Left lung (tissue), 10 donors: Measurements from ENCODE around the gene PHLDB2. TPM values are rescaled to one million over a fixed set of nuclear protein-coding genes. Genes with fewer than 3 reads are reported as not detected.
"Not testable (repeated sequence)": the region's sequence is repeated elsewhere in the genome, so short reads cannot be mapped to it uniquely, and the experiment has no call there.

Experiments
- ATAC-seq: fragments of 200-7000 bp; cut with Tn5 transposase; one replicate; pipeline ENCODE4 v1.9.1; 2020; ENCODE audit warnings: moderate library complexity
- DNase-seq, 4 donors: peaks; one replicate each; pipeline ENCODE4 v3.0.0-alpha.2; 2013 to 2020
- H3K27ac ChIP-seq, 2 donors: fragments of 200-600 bp; sonication (generic) in 1 of 2; one replicate each; pipeline versions ENCODE4 v1.5.0 to v1.8.0; 2020 to 2021
- H3K27me3 ChIP-seq, 2 donors: fragments of 200-600 bp; sonication (generic) in 1 of 2; one replicate each; pipeline versions ENCODE4 v1.5.0 to v1.8.0; 2020 to 2021
- H3K36me3 ChIP-seq, 2 donors: fragments of 200-600 bp; sonication (generic) in 1 of 2; one replicate each; pipeline versions ENCODE4 v1.5.0 to v1.8.0; 2020 to 2021
- H3K4me1 ChIP-seq, 2 donors: fragments of 200-600 bp; one replicate each; pipeline ENCODE4 v1.8.0; 2021
- H3K4me3 ChIP-seq, 2 donors: fragments of 200-600 bp; sonication (generic) in 1 of 2; one replicate each; pipeline versions ENCODE4 v1.5.0 to v1.8.0; 2020 to 2021; ENCODE audit warnings: mild to moderate bottlenecking in 1 of 2
- H3K9me3 ChIP-seq, 2 donors: fragments of 200-600 bp; sonication (generic) in 1 of 2; one replicate each; pipeline versions ENCODE4 v1.5.0 to v1.8.0; 2020 to 2021
- intact Hi-C, 2 donors: fragments of 100-400 bp; cut with DNase I; formaldehyde crosslinking; loops; one replicate each; pipeline versions ENCODE4 v1.11.2 to v1.14.2; 2022
- polyA plus RNA-seq, 6 donors: library from polyadenylated mRNA; unstranded; fragments of 120-200 nt; gene quantifications; one replicate each; pipeline ENCODE4 v1.2.1, GENCODE V29; 2013; ENCODE audit not compliant: insufficient read length in 6 of 6
- total RNA-seq, 2 donors: library from RNA; stranded (reverse); fragmentation: NEBNext Ultra II Directional; extraction: Animal tissue kit (Norgen Biotek cat#: 25700); gene quantifications; one replicate each; pipeline ENCODE4 v1.2.1, GENCODE V29; 2021
- TF ChIP-seq, protein P1 (sequence below), 2 donors: fragments of 200-600 bp; sonication (generic) in 1 of 2; IDR thresholded peaks; one replicate each; pipeline versions ENCODE4 v1.5.0 to v1.8.0; 2021; ENCODE audit warnings: antibody characterized with exemption in 2 of 2
- donor health status: DM: no; HTN: yes; CAD: no.
- donor health status: DM: no; HTN: no; CAD: no.

PHLDB2 gene
- total and polyA plus RNA-seq, 8 donors: 38.0 to 71.0 (median 51.7) TPM

GRCh38 chr3:111813441-111813840, 45.6 kb upstream of the PHLDB2 start:
- Histone ChIP-seq H3K4me1 (no peaks in the 10 kb centered on the region), H3K27ac (no peak overlapping the region), H3K27me3 (no peaks in the 10 kb centered on the region), H3K36me3 (no peaks in the 10 kb centered on the region), H3K4me3 (no peak overlapping the region), H3K9me3 (peaks cover 0 to 5% of the 10 kb centered on the region in 2 donors)
- DNase-seq (no peak), ATAC-seq (no peak)
- intact Hi-C loops: no loop called here
- TF ChIP-seq, protein P1, sequence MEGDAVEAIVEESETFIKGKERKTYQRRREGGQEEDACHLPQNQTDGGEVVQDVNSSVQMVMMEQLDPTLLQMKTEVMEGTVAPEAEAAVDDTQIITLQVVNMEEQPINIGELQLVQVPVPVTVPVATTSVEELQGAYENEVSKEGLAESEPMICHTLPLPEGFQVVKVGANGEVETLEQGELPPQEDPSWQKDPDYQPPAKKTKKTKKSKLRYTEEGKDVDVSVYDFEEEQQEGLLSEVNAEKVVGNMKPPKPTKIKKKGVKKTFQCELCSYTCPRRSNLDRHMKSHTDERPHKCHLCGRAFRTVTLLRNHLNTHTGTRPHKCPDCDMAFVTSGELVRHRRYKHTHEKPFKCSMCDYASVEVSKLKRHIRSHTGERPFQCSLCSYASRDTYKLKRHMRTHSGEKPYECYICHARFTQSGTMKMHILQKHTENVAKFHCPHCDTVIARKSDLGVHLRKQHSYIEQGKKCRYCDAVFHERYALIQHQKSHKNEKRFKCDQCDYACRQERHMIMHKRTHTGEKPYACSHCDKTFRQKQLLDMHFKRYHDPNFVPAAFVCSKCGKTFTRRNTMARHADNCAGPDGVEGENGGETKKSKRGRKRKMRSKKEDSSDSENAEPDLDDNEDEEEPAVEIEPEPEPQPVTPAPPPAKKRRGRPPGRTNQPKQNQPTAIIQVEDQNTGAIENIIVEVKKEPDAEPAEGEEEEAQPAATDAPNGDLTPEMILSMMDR (IDR thresholded peaks at IDR 0.05): no peak

- intact Hi-C loops: no loop called here
- TF ChIP-seq, protein P1 (IDR thresholded peaks at IDR 0.05): no peak
- no peaks in the 10 kb centered on the region for H3K4me1 ChIP-seq
- H3K36me3 ChIP-seq: no peaks in the 10 kb centered on the region
- DNase-seq (no peak), ATAC-seq (no peak)
- H3K4me3 ChIP-seq: no peak overlapping the region
- no peak overlapping the region for H3K27ac ChIP-seq
- no peaks in the 10 kb centered on the region for H3K27me3 ChIP-seq
- peaks cover 0 to 7% of the 10 kb centered on the region in 2 donors for H3K9me3 ChIP-seq
These were observed 45.1 kb upstream of the PHLDB2 start for GRCh38 chr3:111813979-111814378.

- peaks cover 0 to 26% of the 10 kb centered on the region in 2 donors for H3K9me3 ChIP-seq
- DNase-seq, intact Hi-C loops, H3K4me3 ChIP-seq, H3K27me3 ChIP-seq, H3K27ac ChIP-seq, H3K36me3 ChIP-seq, ATAC-seq, H3K4me1 ChIP-seq: not testable (repeated sequence)
These were observed 42.3 kb upstream of the PHLDB2 start for GRCh38 chr3:111816771-111817170.

- TF ChIP-seq, protein P1 (IDR thresholded peaks at IDR 0.05): no peak
- no peak for DNase-seq
- intact Hi-C loops: no loop called here
These were observed 39.1 kb upstream of the PHLDB2 start for GRCh38 chr3:111819927-111820326.

DNA sequence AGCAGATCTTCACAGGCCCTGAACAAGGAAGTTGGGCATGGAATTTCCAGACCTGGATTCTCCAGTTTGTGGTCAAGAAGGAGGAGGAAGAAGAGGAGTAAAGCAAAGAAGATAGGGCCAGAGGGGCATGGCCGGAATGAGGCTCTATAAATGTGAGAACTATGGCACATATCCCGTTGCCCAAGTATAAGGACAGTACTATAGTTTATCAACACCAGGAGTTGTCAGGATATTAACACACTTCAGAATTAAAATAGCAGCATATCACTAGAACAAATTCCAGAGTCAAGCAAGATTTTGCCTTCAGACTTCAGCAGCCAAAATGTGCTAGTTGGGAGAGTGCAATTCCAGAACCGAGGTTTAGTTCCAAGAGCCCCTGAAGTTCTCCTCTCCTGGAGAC, 38.4 kb upstream of the PHLDB2 start:
- Histone ChIP-seq H3K27me3 (no peaks in the 10 kb centered on the region), H3K9me3 (peaks cover 0 to 26% of the 10 kb centered on the region in 2 donors), H3K27ac (no peak overlapping the region), H3K4me3 (no peak overlapping the region), H3K36me3 (no peaks in the 10 kb centered on the region), H3K4me1 (no peaks in the 10 kb centered on the region)
- TF ChIP-seq, protein P1 (IDR thresholded peaks at IDR 0.05): no peak
- intact Hi-C loops: no loop called here
- DNase-seq: no peak
- ATAC-seq: no peak

More at GRCh38 chr3:111819927-111820326, 39.1 kb upstream of the PHLDB2 start:
- Histone ChIP-seq H3K27me3 (no peaks in the 10 kb centered on the region), H3K4me3 (no peak overlapping the region), H3K27ac (no peak overlapping the region), H3K9me3 (peaks cover 0 to 26% of the 10 kb centered on the region in 2 donors), H3K36me3 (no peaks in the 10 kb centered on the region), H3K4me1 (no peaks in the 10 kb centered on the region)
- no peak for ATAC-seq

DNA sequence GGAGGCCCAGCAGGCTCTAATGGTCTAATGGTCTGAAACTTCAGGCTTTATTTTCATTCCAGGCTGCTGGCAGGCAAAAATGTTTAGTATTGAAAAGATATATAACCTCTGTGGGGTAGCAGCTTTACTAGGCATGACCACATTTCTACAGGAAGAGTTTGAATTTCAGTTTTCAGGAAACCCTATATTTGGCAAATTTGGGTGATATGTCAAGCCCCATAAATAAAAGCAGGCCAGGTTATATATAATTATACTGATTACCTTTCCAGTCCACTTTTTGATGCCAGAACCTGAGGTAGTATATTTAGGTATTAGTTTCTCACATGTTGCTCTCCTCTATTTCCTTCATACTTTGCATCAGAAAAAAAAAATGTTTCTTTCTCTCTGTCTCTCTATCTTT, 37.2 kb upstream of the PHLDB2 start:
- no peak for DNase-seq
- Histone ChIP-seq H3K4me3 (no peak overlapping the region), H3K4me1 (no peaks in the 10 kb centered on the region), H3K27ac (no peak overlapping the region), H3K27me3 (no peaks in the 10 kb centered on the region), H3K36me3 (no peaks in the 10 kb centered on the region), H3K9me3 (peaks cover 0 to 22% of the 10 kb centered on the region in 2 donors)
- TF ChIP-seq, protein P1 (IDR thresholded peaks at IDR 0.05): no peak
- no peak for ATAC-seq
- intact Hi-C loops: no loop called here
